ENCODE measurements around the gene TWNK. TPM values are rescaled to one million over a fixed set of nuclear protein-coding genes. Genes with fewer than 3 reads are reported as not detected.

TWNK gene
- total and polyA plus RNA-seq, 2 donors (not counting 3 experiments of a cell fraction or from before 2014, with no cell fraction given): 5.6 to 10.9 TPM

DNA sequence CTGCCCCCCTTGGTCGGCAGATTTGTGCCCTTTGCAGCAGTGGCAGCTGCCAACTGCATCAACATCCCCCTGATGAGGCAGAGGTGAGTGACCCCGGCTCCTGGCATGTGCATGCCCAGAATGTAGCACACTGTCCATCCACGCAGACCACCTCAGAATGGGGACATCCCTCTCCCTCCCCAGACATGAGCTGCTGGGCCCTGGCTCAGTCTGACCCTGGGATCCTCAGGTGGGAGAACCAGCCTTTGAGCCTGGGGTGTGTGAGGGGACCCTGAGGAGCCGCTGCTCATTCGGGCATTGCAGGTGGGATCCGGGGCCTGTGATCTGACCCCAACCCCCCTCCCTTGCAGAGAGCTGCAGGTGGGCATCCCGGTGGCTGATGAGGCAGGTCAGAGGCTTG is 49.4 kb downstream of the TWNK start:
- ChIA-PET POLR2A (no interaction called here), CTCF (interaction anchor here (0.7 to 9.9 kb wide), 2 partner anchors 15 to 22 kb away, joined by 3 to 104 read pairs; no protein-coding TSS in a partner anchor)
- DNase-seq (ENCODE audit: low read depth, low spot score) (no peak), FAIRE-seq (no peak)
- Histone ChIP-seq H3K9ac (replicated peaks; ENCODE audit: extremely low read depth, insufficient read depth, low read length) (no peak overlapping the region), H3K36me3 (ENCODE audit: control insufficient read depth in 2 of 2, extremely low read depth in 1 of 2, insufficient read depth in 2 of 2, low read length in 2 of 2) (peaks cover 18 to 46% of the 10 kb centered on the region in 2 experiments), H3K4me2 (ENCODE audit: insufficient read depth, low read length) (no peak overlapping the region), H3K4me1 (ENCODE audit: control insufficient read depth, extremely low read depth, insufficient read depth, low read length) (peaks cover 10% of the 10 kb centered on the region), H3K79me2 (ENCODE audit: control insufficient read depth, insufficient read depth, low read length) (peaks cover 11% of the 10 kb centered on the region), H3K27me3 (ENCODE audit: control insufficient read depth in 2 of 2, insufficient read depth in 2 of 2, low read length in 2 of 2) (no peaks in the 10 kb centered on the region), H3K9me1 (replicated peaks; ENCODE audit: control insufficient read depth, extremely low read depth, insufficient read depth, low read length) (no peaks in the 10 kb centered on the region), H3K9me3 (replicated peaks; ENCODE audit: control insufficient read depth, insufficient read depth, low read length) (no peaks in the 10 kb centered on the region), H3K27ac (ENCODE audit: insufficient read depth, low read depth, low read length) (no peak overlapping the region), H2AFZ (ENCODE audit: low read depth, low read length) (no peak overlapping the region), H3K4me3 (replicated peaks in 1 of 3; ENCODE audit: insufficient read depth in 1 of 3, low read depth in 1 of 3, low read length in 3 of 3) (no peak overlapping the region), H4K20me1 (replicated peaks; ENCODE audit: control insufficient read depth, extremely low read depth, insufficient read depth, low read length) (no peaks in the 10 kb centered on the region)
- BruUV-seq (replicated peaks): no TSS peak
- dilution Hi-C loops (cut with MboI; ENCODE audit: extremely low pct_ligation_motif_present, low sequenced_read_pairs): no loop called here
- TF ChIP-seq FOS (IDR thresholded peaks at IDR 0.05; ENCODE audit: borderline replicate concordance, insufficient read depth, low read length) (no peak), GATA2 (IDR thresholded peaks at IDR 0.05; ENCODE audit: insufficient read depth, insufficient read length, low read depth, low read length) (no peak), MYC (IDR thresholded peaks at IDR 0.05; ENCODE audit: low read depth, low read length) (no peak), EZH2 (IDR thresholded peaks at IDR 0.05; ENCODE audit: borderline replicate concordance, low read depth, low read length, severe bottlenecking) (no peak), POLR2AphosphoS5 (IDR thresholded peaks at IDR 0.05; ENCODE audit: insufficient read depth, low read depth, low read length) (no peak), POLR2A (IDR thresholded peaks at IDR 0.05; ENCODE audit: low read depth, low read length) (no peak), JUN (IDR thresholded peaks at IDR 0.05; ENCODE audit: borderline replicate concordance, insufficient read depth, insufficient read length, low read depth) (no peak)
- TF ChIP-seq, protein P1, sequence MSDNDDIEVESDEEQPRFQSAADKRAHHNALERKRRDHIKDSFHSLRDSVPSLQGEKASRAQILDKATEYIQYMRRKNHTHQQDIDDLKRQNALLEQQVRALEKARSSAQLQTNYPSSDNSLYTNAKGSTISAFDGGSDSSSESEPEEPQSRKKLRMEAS (IDR thresholded peaks at IDR 0.05; ENCODE audit: insufficient read depth, insufficient read length): no peak
- TF ChIP-seq, protein P2, sequence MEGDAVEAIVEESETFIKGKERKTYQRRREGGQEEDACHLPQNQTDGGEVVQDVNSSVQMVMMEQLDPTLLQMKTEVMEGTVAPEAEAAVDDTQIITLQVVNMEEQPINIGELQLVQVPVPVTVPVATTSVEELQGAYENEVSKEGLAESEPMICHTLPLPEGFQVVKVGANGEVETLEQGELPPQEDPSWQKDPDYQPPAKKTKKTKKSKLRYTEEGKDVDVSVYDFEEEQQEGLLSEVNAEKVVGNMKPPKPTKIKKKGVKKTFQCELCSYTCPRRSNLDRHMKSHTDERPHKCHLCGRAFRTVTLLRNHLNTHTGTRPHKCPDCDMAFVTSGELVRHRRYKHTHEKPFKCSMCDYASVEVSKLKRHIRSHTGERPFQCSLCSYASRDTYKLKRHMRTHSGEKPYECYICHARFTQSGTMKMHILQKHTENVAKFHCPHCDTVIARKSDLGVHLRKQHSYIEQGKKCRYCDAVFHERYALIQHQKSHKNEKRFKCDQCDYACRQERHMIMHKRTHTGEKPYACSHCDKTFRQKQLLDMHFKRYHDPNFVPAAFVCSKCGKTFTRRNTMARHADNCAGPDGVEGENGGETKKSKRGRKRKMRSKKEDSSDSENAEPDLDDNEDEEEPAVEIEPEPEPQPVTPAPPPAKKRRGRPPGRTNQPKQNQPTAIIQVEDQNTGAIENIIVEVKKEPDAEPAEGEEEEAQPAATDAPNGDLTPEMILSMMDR (IDR thresholded peaks at IDR 0.05; ENCODE audit: extremely low read depth in 1 of 2, insufficient read depth in 1 of 2, low read depth in 1 of 2, low read length in 2 of 2): no peak
- intact Hi-C loops (cut with micrococcal nuclease): no loop called here
